GM18868 (cell line): ENCODE results near the gene NPPA.

Experiments used
- ATAC-seq: cut with Tn5 transposase; IDR thresholded peaks from one replicate; pipeline ENCODE4 v1.9.1; 2021; ENCODE audit warnings: mild to moderate bottlenecking, moderate library complexity; ENCODE audit not compliant: unreplicated experiment

The NPPA gene

GRCh38 chr1:11845641-11846335 is 1.8 kb downstream of the NPPA start:
- no peak for ATAC-seq

GRCh38 chr1:11842154-11843041 is 5.2 kb downstream of the NPPA start:
- ATAC-seq: peak; percentile 60

- ATAC-seq: no peak
These were observed 6.1 kb downstream of the NPPA start for GRCh38 chr1:11841245-11842153.

GRCh38 chr1:11839727-11840705 is 7.6 kb downstream of the NPPA start:
- ATAC-seq: no peak

- ATAC-seq: no peak
These were observed 9.0 kb downstream of the NPPA start for GRCh38 chr1:11838349-11839272.

GRCh38 chr1:11837767-11838348 is 9.7 kb downstream of the NPPA start:
- ATAC-seq: no peak

- ATAC-seq: no peak
These were observed 10.4 kb downstream of the NPPA start for GRCh38 chr1:11836955-11837766.

GRCh38 chr1:11835441-11836225 is 11.9 kb downstream of the NPPA start:
- no peak for ATAC-seq

GRCh38 chr1:11833900-11834299 is 13.7 kb downstream of the NPPA start:
- no peak for ATAC-seq

- ATAC-seq: no peak
These were observed 14.1 kb downstream of the NPPA start for GRCh38 chr1:11833497-11833896.

- no peak for ATAC-seq
These were observed 15.4 kb downstream of the NPPA start for GRCh38 chr1:11831945-11832725.

- ATAC-seq: no peak
These were observed 19.1 kb downstream of the NPPA start for GRCh38 chr1:11828511-11828910.

- no peak for ATAC-seq
These were observed 20.6 kb downstream of the NPPA start for GRCh38 chr1:11826946-11827345.

- no peak for ATAC-seq
These were observed 22.5 kb downstream of the NPPA start for GRCh38 chr1:11825131-11825530.

GRCh38 chr1:11823366-11824137 is 24.0 kb downstream of the NPPA start:
- ATAC-seq: no peak
